HG02759 (cell line): ENCODE data around the gene TMEM144.
"Not testable (repeated sequence)": the region's sequence is repeated elsewhere in the genome, so short reads cannot be mapped to it uniquely, and the experiment has no call there.

Experiments used
- ATAC-seq: cut with Tn5 transposase; IDR thresholded peaks from one replicate; pipeline ENCODE4 v1.9.1; 2021; ENCODE audit warnings: mild to moderate bottlenecking, moderate library complexity; ENCODE audit not compliant: unreplicated experiment

TMEM144 gene

GRCh38 chr4:158234671-158235070 lies 24.4 kb downstream of the TMEM144 start:
- ATAC-seq = no peak

GRCh38 chr4:158236304-158237030 lies 26.2 kb downstream of the TMEM144 start:
- no peak for ATAC-seq

GRCh38 chr4:158238575-158238974 lies 28.3 kb downstream of the TMEM144 start:
- ATAC-seq = no peak

DNA sequence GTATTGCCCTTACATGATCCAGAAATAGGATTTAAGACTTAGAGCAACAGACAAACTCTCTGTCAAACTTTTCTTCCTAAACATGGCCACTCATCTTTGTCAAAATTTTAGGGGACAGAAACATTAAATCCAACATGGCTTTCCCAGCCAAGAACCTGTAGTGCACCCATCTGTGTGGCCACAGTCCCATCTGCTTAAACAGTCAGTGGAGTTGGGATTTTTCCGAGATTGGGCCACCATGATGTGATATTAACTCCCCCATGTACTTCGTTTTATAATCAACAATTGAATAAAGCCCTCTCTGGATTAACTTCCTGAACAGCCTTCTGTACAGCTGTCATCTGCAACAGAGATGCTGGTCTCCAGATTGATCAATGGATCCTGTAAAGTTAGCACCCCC lies 28.9 kb downstream of the TMEM144 start:
- ATAC-seq = no peak

- no peak for ATAC-seq
Measured at GRCh38 chr4:158243071-158243470, 32.8 kb downstream of the TMEM144 start.

- ATAC-seq = no peak
Measured at GRCh38 chr4:158250321-158250720, 40.0 kb downstream of the TMEM144 start.

GRCh38 chr4:158253350-158253980 lies 43.2 kb downstream of the TMEM144 start:
- ATAC-seq = peak; percentile 87

DNA sequence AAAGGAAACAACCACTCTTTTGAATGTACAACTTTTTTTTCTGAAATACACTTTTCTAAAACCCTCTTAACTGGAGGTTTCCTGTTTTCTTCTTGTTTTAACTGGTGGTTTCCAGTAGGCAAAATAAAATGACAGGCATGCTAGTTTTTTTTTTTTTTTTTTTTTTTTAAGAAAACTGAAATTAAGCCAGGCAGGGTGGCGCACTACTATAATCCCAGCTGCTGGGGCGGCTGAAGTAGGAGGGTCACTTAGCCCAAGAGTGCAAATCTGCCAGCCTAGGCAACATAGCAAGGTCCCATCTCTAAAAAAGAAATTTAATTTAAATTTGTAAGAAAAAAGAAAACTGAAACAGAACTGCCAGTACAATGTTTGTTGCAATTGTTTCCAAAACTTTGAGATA lies 44.0 kb downstream of the TMEM144 start:
- no peak for ATAC-seq

- ATAC-seq = peak; percentile 55
Measured at GRCh38 chr4:158255727-158256324, 45.5 kb downstream of the TMEM144 start.

GRCh38 chr4:158259955-158260575 lies 49.8 kb downstream of the TMEM144 start:
- no peak for ATAC-seq

DNA sequence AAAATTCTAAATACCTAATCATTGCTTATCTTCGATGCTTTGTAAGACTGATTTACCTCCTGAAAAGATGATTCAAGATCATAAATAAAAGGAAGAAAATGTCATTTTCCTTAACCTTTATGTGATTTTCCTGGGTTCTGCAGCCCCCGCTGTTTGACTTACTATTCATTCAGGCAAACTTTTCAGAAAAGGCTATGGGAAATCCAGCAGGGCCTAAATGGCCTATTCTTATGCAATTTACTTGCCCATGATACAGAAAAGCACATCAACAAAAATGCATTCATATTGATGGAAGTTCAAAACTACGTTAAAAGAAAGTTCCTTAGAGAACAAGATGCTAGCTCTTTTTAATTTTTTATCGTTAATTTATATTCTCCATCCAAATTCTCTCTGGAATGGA lies 51.2 kb downstream of the TMEM144 start:
- ATAC-seq = no peak

DNA sequence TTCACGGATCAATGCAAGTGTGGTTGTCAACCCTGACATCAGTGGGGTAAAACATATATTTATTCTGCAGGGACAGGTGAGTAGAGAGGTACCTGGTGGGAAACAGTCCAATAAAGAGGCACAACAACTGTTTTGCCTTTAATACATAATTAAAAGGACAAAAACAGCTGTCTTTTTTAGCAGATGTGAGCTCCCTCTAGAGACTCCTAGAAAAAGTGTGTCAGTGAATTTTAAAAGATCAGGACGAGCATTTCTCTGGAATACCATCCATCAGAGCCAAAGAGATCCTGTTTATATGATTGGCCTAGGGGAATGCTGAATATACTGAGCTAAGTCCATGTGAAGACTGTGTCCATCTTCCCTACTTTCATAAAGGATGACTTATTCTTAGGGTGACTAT lies 58.3 kb downstream of the TMEM144 start:
- no peak for ATAC-seq

DNA sequence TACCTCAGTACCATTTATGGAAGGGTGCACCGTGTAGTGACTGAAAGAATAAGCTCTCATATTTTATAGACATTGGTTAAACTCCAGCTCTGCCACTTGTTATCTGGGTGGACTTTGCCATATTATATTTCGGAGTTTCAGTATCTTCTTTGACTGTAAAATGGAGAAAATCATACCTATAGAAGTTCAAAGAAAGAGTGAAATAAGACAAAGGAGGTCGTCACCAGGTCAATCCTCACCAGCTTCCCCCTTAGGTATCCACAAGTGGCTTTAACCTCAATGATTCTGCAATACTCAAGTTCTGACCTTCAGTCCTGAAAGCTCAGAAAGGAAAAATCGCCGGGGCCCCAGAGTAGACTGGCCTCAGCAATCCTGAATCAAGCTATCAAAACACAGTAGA lies 64.3 kb downstream of the TMEM144 start:
- ATAC-seq = no peak

GRCh38 chr4:158277558-158277957 lies 67.3 kb downstream of the TMEM144 start:
- no peak for ATAC-seq

DNA sequence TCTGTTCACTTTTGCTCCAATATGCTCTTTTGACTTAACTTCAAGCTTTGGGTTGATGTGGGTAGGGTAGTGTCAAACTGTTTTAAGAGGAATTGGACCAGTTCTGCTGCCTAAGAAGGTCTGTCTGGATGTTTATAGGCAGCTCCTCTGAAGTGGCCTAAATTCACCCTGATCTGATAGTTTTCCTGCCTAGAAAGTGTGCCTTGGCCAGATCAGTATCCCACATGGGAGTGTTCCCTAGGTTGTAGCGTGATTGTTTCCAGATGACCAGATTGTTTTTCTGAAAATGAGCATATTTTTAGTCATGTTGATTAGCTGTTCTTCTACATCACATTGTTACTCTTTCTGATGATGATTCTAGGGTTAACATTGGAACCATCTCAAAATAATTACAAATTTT lies 68.8 kb downstream of the TMEM144 start:
- ATAC-seq = not testable (repeated sequence)

GRCh38 chr4:158280856-158281255 lies 70.6 kb downstream of the TMEM144 start:
- no peak for ATAC-seq

DNA sequence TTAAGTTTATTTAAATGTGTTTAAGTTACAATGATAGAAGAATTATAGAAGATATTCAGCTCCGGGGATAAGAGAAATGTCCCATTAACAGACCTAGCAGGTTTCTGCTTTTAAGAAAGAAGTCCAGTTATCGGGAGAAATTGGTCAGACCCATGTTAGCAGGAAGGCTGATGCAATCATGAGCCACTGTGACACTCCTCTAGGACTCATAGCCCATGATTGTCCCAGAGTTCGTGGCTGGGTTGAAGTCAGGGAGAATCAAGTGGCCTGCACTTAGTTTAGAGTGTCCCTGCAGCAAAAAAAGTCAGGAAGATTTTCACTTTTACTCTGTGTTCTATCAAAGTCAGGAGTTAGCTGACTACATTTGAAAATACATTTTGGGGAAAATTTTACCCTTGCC lies 72.0 kb downstream of the TMEM144 start:
- no peak for ATAC-seq

- no peak for ATAC-seq
Measured at GRCh38 chr4:158285429-158286216, 75.3 kb downstream of the TMEM144 start.

DNA sequence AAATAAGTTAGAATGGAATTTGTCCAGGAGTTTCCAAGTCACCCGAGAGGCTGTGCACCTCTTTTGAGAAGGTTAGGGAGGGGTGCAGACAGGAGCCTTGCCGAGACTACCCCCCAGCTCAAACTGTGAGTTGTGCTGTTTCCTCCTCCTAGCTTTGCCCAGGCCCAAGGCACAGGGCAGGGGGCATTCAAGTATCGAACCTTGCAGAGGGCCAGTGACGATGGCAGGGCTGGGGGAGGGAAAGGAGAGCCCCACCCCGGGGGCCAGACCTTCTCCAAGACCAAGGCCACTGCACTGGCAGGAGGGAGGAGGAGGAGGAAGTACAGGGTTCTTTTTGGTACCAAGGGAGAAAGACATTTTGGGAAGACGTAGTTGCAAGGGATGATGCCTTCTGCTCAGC lies 80.6 kb downstream of the TMEM144 start:
- no peak for ATAC-seq

- no peak for ATAC-seq
Measured at GRCh38 chr4:158291334-158292055, 81.2 kb downstream of the TMEM144 start.
